MM.1S (cell line): ENCODE data around the gene HSD17B13.

Experiments used
- CTCF ChIP-seq: fragments of 300-600 bp; sonication (generic); IDR thresholded peaks from 2 replicates; pipeline ENCODE4 v1.5.1; 2016; ENCODE audit warnings: antibody characterized with exemption, low read length, mixed read lengths
- EZH2phosphoT487 ChIP-seq: fragments of 300-600 bp; sonication (generic); IDR thresholded peaks from 2 replicates; pipeline ENCODE4 v1.6.1; 2018; ENCODE audit warnings: antibody characterized with exemption, low read length

GRCh38 chr4:87304745-87305432, 17.8 kb downstream of the HSD17B13 start:
- TF ChIP-seq CTCF (no peak), EZH2phosphoT487 (no peak)
